HepG2 (cell line): Measurements from ENCODE around the gene ZBTB9. TPM values are rescaled to one million over a fixed set of nuclear protein-coding genes. Genes with fewer than 3 reads are reported as not detected.
A peak's percentile ranks its signal among the peaks of the same experiment; 100 is the strongest.

Experiments
- GLI4 ChIP-seq: sonication (generic); formaldehyde crosslinking; IDR thresholded peaks from 2 replicates; pipeline ENCODE4 v1.5.1; 2020; ENCODE audit warnings: missing genetic modification reagents, mild to moderate bottlenecking, moderate library complexity, borderline replicate concordance
- KLF11 ChIP-seq: IDR thresholded peaks from 2 replicates; pipeline ENCODE4 v1.6.1; 2016; ENCODE audit warnings: missing compliant biosample characterization
- MLLT10 ChIP-seq: sonication (generic); formaldehyde crosslinking; IDR thresholded peaks from 2 replicates; pipeline ENCODE4 v1.4.0; 2020; ENCODE audit warnings: missing genetic modification reagents
- MLX ChIP-seq: IDR thresholded peaks from 2 replicates; pipeline ENCODE4 v1.6.1; 2016
- NR1H2 ChIP-seq: sonication (generic); formaldehyde crosslinking; IDR thresholded peaks from 2 replicates; pipeline ENCODE4 v1.8.1; 2022; ENCODE audit warnings: low read depth, missing genetic modification reagents, borderline replicate concordance
- NR2F1 ChIP-seq, 2 experiments: fragments of 450-650 bp in 1 of 2; formaldehyde crosslinking in 1 of 2; IDR thresholded peaks; 2 replicates each; pipeline versions ENCODE4 v1.5.0 to v1.6.1; 2016 to 2020; ENCODE audit warnings: mild to moderate bottlenecking in 1 of 2, missing compliant biosample characterization in 1 of 2, missing genetic modification reagents in 1 of 2, moderate library complexity in 1 of 2
- NR2F2 ChIP-seq: IDR thresholded peaks from 2 replicates; pipeline ENCODE4 v1.6.1; 2012; ENCODE audit warnings: low read depth, inconsistent platforms, borderline replicate concordance
- PLRG1 ChIP-seq: fragments of 450-650 bp; conservative IDR thresholded peaks from 2 replicates; pipeline ENCODE4 v1.6.1; 2016
- REL ChIP-seq: sonication (generic); formaldehyde crosslinking; conservative IDR thresholded peaks from 2 replicates; pipeline ENCODE4 v1.8.0; 2022; ENCODE audit warnings: mild to moderate bottlenecking, missing genetic modification reagents, moderate library complexity
- TFDP1 ChIP-seq: IDR thresholded peaks from 2 replicates; pipeline ENCODE4 v1.6.1; 2016; ENCODE audit warnings: missing compliant biosample characterization, missing genetic modification reagents, borderline replicate concordance
- THRA ChIP-seq: sonication (generic); formaldehyde crosslinking; IDR thresholded peaks from 2 replicates; pipeline ENCODE4 v1.4.0; 2020; ENCODE audit warnings: missing genetic modification reagents, borderline replicate concordance
- ZFP41 ChIP-seq: sonication (generic); formaldehyde crosslinking; IDR thresholded peaks from 2 replicates; pipeline ENCODE4 v1.4.0; 2020; ENCODE audit warnings: mild to moderate bottlenecking, missing genetic modification reagents, borderline replicate concordance
- ZFX ChIP-seq: sonication (generic); formaldehyde crosslinking; IDR thresholded peaks from 2 replicates; pipeline ENCODE4 v1.4.0; 2020; ENCODE audit warnings: mild to moderate bottlenecking, low read depth, missing genetic modification reagents, moderate library complexity
- ZFYVE20 ChIP-seq: sonication (generic); formaldehyde crosslinking; IDR thresholded peaks from 2 replicates; pipeline ENCODE4 v1.8.0; 2023; ENCODE audit warnings: low read depth, mild to moderate bottlenecking, moderate library complexity, missing genetic modification reagents, borderline replicate concordance
- ZNF276 ChIP-seq: sonication (generic); formaldehyde crosslinking; IDR thresholded peaks from 2 replicates; pipeline ENCODE4 v1.4.0; 2020; ENCODE audit warnings: mild to moderate bottlenecking, low read depth, missing genetic modification reagents
- ZNF451 ChIP-seq: sonication (generic); formaldehyde crosslinking; IDR thresholded peaks from 2 replicates; pipeline ENCODE4 v1.5.0; 2020; ENCODE audit warnings: mild to moderate bottlenecking, missing genetic modification reagents
- ZNF878 ChIP-seq: sonication (generic); formaldehyde crosslinking; IDR thresholded peaks from 2 replicates; pipeline ENCODE4 v1.8.1; 2023; ENCODE audit warnings: mild to moderate bottlenecking, missing genetic modification reagents, moderate library complexity
- polyA plus RNA-seq, 8 experiments: library from polyadenylated mRNA; depleted of rRNA in 3 of 8; stranded (reverse) in 7 of 8; unstranded in 1 of 8; fragments of >200 nt; fragmentation: Illumina TruSeq in 4 of 8; extraction: Trizol in 4 of 8; gene quantifications; 2 replicates each; pipeline versions ENCODE4 v1.2.1 to v1.2.3, GENCODE V29; 2011 to 2016; ENCODE audit warnings: low read depth in 4 of 8, missing spikeins in 1 of 8, mixed read lengths in 1 of 8; ENCODE audit not compliant: insufficient read depth in 1 of 8
- total RNA-seq, 5 experiments: library from RNA; depleted of rRNA; stranded (reverse); fragments of >200 nt; fragmentation: Illumina TruSeq; extraction: Trizol; gene quantifications; 2 replicates each; pipeline ENCODE4 v1.2.3, GENCODE V29; 2016; ENCODE audit warnings: low read depth in 1 of 5
- TF ChIP-seq, protein P1 (sequence below): sonication (generic); formaldehyde crosslinking; IDR thresholded peaks from 2 replicates; pipeline ENCODE4 v1.4.0; 2020; ENCODE audit warnings: missing genetic modification reagents, mild to moderate bottlenecking, borderline replicate concordance

The ZBTB9 gene
- total and polyA plus RNA-seq, 2 of the 13 experiments (the other 11 are each of a cell fraction or from before 2014, with no cell fraction given) = 5.3 to 9.2 TPM

GRCh38 chr6:33454009-33454946 is at the start of gene ZBTB9 (continued):
- TF ChIP-seq, protein P1, sequence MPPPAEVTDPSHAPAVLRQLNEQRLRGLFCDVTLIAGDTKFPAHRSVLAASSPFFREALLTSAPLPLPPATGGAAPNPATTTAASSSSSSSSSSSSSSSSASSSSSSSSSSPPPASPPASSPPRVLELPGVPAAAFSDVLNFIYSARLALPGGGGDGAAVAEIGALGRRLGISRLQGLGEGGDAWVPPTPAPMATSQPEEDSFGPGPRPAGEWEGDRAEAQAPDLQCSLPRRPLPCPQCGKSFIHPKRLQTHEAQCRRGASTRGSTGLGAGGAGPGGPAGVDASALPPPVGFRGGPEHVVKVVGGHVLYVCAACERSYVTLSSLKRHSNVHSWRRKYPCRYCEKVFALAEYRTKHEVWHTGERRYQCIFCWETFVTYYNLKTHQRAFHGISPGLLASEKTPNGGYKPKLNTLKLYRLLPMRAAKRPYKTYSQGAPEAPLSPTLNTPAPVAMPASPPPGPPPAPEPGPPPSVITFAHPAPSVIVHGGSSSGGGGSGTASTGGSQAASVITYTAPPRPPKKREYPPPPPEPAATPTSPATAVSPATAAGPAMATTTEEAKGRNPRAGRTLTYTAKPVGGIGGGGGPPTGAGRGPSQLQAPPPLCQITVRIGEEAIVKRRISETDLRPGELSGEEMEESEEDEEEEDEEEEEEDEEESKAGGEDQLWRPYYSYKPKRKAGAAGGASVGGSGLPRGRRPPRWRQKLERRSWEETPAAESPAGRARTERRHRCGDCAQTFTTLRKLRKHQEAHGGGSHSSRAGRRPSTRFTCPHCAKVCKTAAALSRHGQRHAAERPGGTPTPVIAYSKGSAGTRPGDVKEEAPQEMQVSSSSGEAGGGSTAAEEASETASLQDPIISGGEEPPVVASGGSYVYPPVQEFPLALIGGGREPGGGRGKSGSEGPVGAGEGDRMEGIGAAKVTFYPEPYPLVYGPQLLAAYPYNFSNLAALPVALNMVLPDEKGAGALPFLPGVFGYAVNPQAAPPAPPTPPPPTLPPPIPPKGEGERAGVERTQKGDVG (CRISPR knock-in tag) = 0 out of 2 replicates have a peak, but pooled peaks have one; percentile 77
- TF ChIP-seq TFDP1 (CRISPR knock-in tag) (peak; percentile 91), ZFX (CRISPR knock-in tag) (peak; percentile 98), PLRG1 (no peak), ZNF451 (CRISPR knock-in tag) (no peak; the same call in 1 of the 2 replicates), NR2F1 (CRISPR knock-in tag; IDR thresholded peaks at IDR 0.05) (no peak), ZNF878 (0 out of 2 replicates have a peak, but pooled peaks have one; percentile 0), NR2F2 (peak; percentile 35; the same call in 1 of the 2 replicates), ZFP41 (CRISPR knock-in tag) (peak; percentile 42; the same call in 1 of the 2 replicates), NR1H2 (CRISPR knock-in tag) (no peak), GLI4 (CRISPR knock-in tag) (peak; percentile 68; the same call in 1 of the 2 replicates), KLF11 (peak; percentile 93), THRA (peak; percentile 78), MLLT10 (CRISPR knock-in tag) (no peak), ZNF276 (CRISPR knock-in tag) (peak; percentile 74; the same call in 1 of the 2 replicates), REL (CRISPR knock-in tag) (no peak; the same call in 1 of the 2 replicates), ZFYVE20 (CRISPR knock-in tag) (0 out of 2 replicates have a peak, but pooled peaks have one; percentile 21), MLX (CRISPR knock-in tag) (peak; percentile 30; the same call in 1 of the 2 replicates)
